ENCODE data around the gene HEATR1. TPM values are rescaled to one million over a fixed set of nuclear protein-coding genes. Genes with fewer than 3 reads are reported as not detected.

The HEATR1 gene
- polyA plus RNA-seq, 4 donors, result 26.2 to 29.8 (median 26.8) TPM

GRCh38 chr1:236543065-236543669, 61.1 kb downstream of the HEATR1 start:
- DNase-seq (ENCODE audit: low read depth in 4 of 4, low spot score in 3 of 4), result no peak

GRCh38 chr1:236541710-236542109, 62.6 kb downstream of the HEATR1 start:
- DNase-seq (ENCODE audit: low read depth in 4 of 4, low spot score in 3 of 4), result no peak

GRCh38 chr1:236540813-236541465, 63.4 kb downstream of the HEATR1 start:
- no peak for DNase-seq (ENCODE audit: low read depth in 4 of 4, low spot score in 3 of 4)

- no peak for DNase-seq (ENCODE audit: low read depth in 4 of 4, low spot score in 3 of 4)
Measured at GRCh38 chr1:236536540-236536939, 67.8 kb downstream of the HEATR1 start.

GRCh38 chr1:236535662-236536161, 68.6 kb downstream of the HEATR1 start:
- no peak for DNase-seq (ENCODE audit: low read depth in 4 of 4, low spot score in 3 of 4)

- DNase-seq (ENCODE audit: low read depth in 4 of 4, low spot score in 3 of 4), result no peak
Measured at GRCh38 chr1:236535190-236535589, 69.1 kb downstream of the HEATR1 start.

GRCh38 chr1:236534151-236534651, 70.1 kb downstream of the HEATR1 start:
- no peak for DNase-seq (ENCODE audit: low read depth in 4 of 4, low spot score in 3 of 4)

- DNase-seq (ENCODE audit: low read depth in 4 of 4, low spot score in 3 of 4), result no peak
Measured at GRCh38 chr1:236532850-236533249, 71.5 kb downstream of the HEATR1 start.

GRCh38 chr1:236530959-236531358, 73.4 kb downstream of the HEATR1 start:
- DNase-seq (ENCODE audit: low read depth in 4 of 4, low spot score in 3 of 4), result no peak

- DNase-seq (ENCODE audit: low read depth in 4 of 4, low spot score in 3 of 4), result no peak
Measured at GRCh38 chr1:236530286-236530685, 74.0 kb downstream of the HEATR1 start.

GRCh38 chr1:236526079-236526478, 78.2 kb downstream of the HEATR1 start:
- DNase-seq (ENCODE audit: low read depth in 4 of 4, low spot score in 3 of 4), result no peak

GRCh38 chr1:236524895-236525184, 79.5 kb downstream of the HEATR1 start:
- DNase-seq (ENCODE audit: low read depth in 4 of 4, low spot score in 3 of 4), result no peak

- DNase-seq (ENCODE audit: low read depth in 4 of 4, low spot score in 3 of 4), result peak in 2 of 4 donors; percentile 49 to 63
Measured at GRCh38 chr1:236524142-236524894, 80.0 kb downstream of the HEATR1 start.

GRCh38 chr1:236523704-236524141, 80.6 kb downstream of the HEATR1 start, which contains the start of gene LGALS8:
Gene LGALS8 (plus strand): TSS chr1:236523982. CDS start chr1:236526071, 2,089 bp downstream.
- DNase-seq (ENCODE audit: low read depth in 4 of 4, low spot score in 3 of 4), result peak in 3 of 4 donors; percentile 59 to 74 (median 72)

- peak in 1 of 4 donors; percentile 23 for DNase-seq (ENCODE audit: low read depth in 4 of 4, low spot score in 3 of 4)
Measured at GRCh38 chr1:236522937-236523703, 81.2 kb downstream of the HEATR1 start.

GRCh38 chr1:236520445-236521005, 83.8 kb downstream of the HEATR1 start:
- DNase-seq (ENCODE audit: low read depth in 4 of 4, low spot score in 3 of 4), result no peak

GRCh38 chr1:236518322-236518721, 86.0 kb downstream of the HEATR1 start:
- no peak for DNase-seq (ENCODE audit: low read depth in 4 of 4, low spot score in 3 of 4)

GRCh38 chr1:236516929-236517704, 87.2 kb downstream of the HEATR1 start:
- peak in 1 of 4 donors; percentile 58 for DNase-seq (ENCODE audit: low read depth in 4 of 4, low spot score in 3 of 4)

- DNase-seq (ENCODE audit: low read depth in 4 of 4, low spot score in 3 of 4), result no peak
Measured at GRCh38 chr1:236515443-236515958, 88.8 kb downstream of the HEATR1 start.

Data from right renal pelvis (tissue), 4 donors.